Esophagus muscularis mucosa (tissue), 4 donors: ENCODE measurements around the gene NUP88. TPM values are rescaled to one million over a fixed set of nuclear protein-coding genes. Genes with fewer than 3 reads are reported as not detected.

Source experiments
- DNase-seq: peaks from one replicate; pipeline ENCODE4 v3.0.0-alpha.2; 2017; ENCODE audit errors: extremely low spot score
- H3K27ac ChIP-seq, 4 donors: fragments of 200-600 bp; sonication (generic); replicated peaks in 1 of 4; 1 replicate in 3 of 4; 2 replicates in 1 of 4; pipeline ENCODE4 v1.5.1; 2016 to 2019; ENCODE audit warnings: mild to moderate bottlenecking in 1 of 4
- H3K27me3 ChIP-seq, 4 donors: fragments of 200-600 bp; sonication (generic); one replicate each; pipeline versions ENCODE4 v1.5.1 to v1.6.0; 2016 to 2019
- H3K36me3 ChIP-seq, 4 donors: fragments of 200-600 bp; sonication (generic); one replicate each; pipeline ENCODE4 v1.5.1; 2016 to 2019
- H3K4me1 ChIP-seq, 4 donors: fragments of 200-600 bp; sonication (generic); one replicate each; pipeline ENCODE4 v1.5.1; 2016 to 2019
- H3K4me3 ChIP-seq, 4 donors: fragments of 200-600 bp; sonication (generic); 1 replicate in 2 of 4; 2 replicates in 2 of 4; pipeline ENCODE4 v1.5.1; 2016 to 2019; ENCODE audit warnings: mild to moderate bottlenecking in 4 of 4, moderate library complexity in 1 of 4
- H3K9me3 ChIP-seq, 4 donors: fragments of 200-600 bp; sonication (generic); 1 replicate in 3 of 4; 2 replicates in 1 of 4; pipeline ENCODE4 v1.5.1; 2016 to 2019
- EP300 ChIP-seq: sonication (generic); formaldehyde crosslinking; IDR thresholded peaks from one replicate; pipeline ENCODE4 v1.6.1; 2017; ENCODE audit warnings: antibody characterized with exemption
- POLR2A ChIP-seq: fragments of 450-650 bp; IDR thresholded peaks from one replicate; pipeline ENCODE4 v1.6.1; 2017; ENCODE audit warnings: antibody characterized with exemption, moderate library complexity, mild to moderate bottlenecking, low read depth
- POLR2AphosphoS5 ChIP-seq, 2 donors: sonication (generic); formaldehyde crosslinking; IDR thresholded peaks; one replicate each; pipeline ENCODE4 v1.6.1; 2017; ENCODE audit warnings: antibody characterized with exemption in 2 of 2
- WGBS: methylation state at CpG from one replicate; pipeline ENCODE4 v1.1.5; 2018; 5-methylcytosine and 5-hydroxymethylcytosine counted together
- intact Hi-C: fragments of 100-400 bp; cut with DNase I; formaldehyde crosslinking; loops from one replicate; pipeline ENCODE4 v1.15.1; 2023
- total RNA-seq, 4 donors: library from RNA; depleted of rRNA; stranded (reverse); fragments of >200 nt; gene quantifications; one replicate each; pipeline versions ENCODE4 v1.1.0 to v1.2.1, GENCODE V29; 2016
- TF ChIP-seq, protein P1 (sequence below), 3 experiments: fragments of 200-600 bp in 2 of 3; fragments of 450-650 bp in 1 of 3; sonication (generic) in 2 of 3; IDR thresholded peaks; one replicate each; pipeline ENCODE4 v1.5.1; 2017 to 2019; ENCODE audit warnings: antibody characterized with exemption in 3 of 3, mild to moderate bottlenecking in 2 of 3, moderate library complexity in 1 of 3

The NUP88 gene
- total RNA-seq, 4 donors from 2014 or later: 50.7 to 67.6 (median 61.2) TPM

GRCh38 chr17:5379351-5380107 is 39.9 kb downstream of the NUP88 start:
- TF ChIP-seq POLR2A: no peak
- H3K4me1 ChIP-seq: no peaks in the 10 kb centered on the region
- intact Hi-C loops: no loop called here
- H3K27me3 ChIP-seq: no peaks in the 10 kb centered on the region
- H3K36me3 ChIP-seq: peaks cover 90 to 100% (median 97%) of the 10 kb centered on the region in 4 donors
- WGBS: 89% methylated on average over 11 of the region's 11 CpGs
- DNase-seq: no peak
- H3K4me3 ChIP-seq: no peak overlapping the region
- no peak overlapping the region for H3K27ac ChIP-seq
- no peaks in the 10 kb centered on the region for H3K9me3 ChIP-seq

DNA sequence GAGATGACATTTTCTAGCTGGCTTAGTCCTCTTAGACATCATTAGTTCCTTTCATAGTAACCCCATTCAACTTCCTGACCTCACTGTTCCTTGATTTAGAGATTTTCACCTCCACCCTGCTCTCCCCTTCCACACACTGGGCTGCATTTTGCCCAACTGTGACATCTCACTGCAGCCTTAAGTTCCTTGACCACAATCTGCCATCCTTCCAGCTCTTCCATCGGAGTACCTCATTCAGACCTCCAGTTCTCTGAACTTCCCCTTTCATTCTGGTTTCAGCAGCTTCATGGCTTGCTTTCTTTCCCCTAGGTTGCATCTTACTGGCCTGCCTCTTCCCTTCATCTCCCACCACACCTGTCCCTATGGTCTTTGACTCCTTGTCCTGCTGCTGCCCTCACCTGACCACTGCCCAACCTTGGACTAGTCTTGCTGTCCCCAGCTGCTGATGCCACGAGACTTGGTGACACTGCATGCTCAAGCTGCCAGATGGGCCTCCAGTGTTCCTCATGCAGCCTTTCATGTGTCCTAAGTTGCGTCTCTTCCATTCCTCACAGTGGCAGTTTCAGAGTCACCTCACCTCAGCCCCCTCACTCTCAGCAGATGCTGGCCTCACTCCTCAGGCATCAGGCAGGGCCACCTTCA is 40.8 kb downstream of the NUP88 start:
- Histone ChIP-seq H3K4me3 (no peak overlapping the region), H3K27me3 (no peaks in the 10 kb centered on the region), H3K27ac (no peak overlapping the region), H3K4me1 (no peaks in the 10 kb centered on the region), H3K36me3 (peaks cover 90 to 100% (median 97%) of the 10 kb centered on the region in 4 donors), H3K9me3 (no peaks in the 10 kb centered on the region)
- 91% methylated on average over 3 of the region's 3 CpGs for WGBS
- intact Hi-C loops: no loop called here
- no peak for DNase-seq
- TF ChIP-seq, protein P1, sequence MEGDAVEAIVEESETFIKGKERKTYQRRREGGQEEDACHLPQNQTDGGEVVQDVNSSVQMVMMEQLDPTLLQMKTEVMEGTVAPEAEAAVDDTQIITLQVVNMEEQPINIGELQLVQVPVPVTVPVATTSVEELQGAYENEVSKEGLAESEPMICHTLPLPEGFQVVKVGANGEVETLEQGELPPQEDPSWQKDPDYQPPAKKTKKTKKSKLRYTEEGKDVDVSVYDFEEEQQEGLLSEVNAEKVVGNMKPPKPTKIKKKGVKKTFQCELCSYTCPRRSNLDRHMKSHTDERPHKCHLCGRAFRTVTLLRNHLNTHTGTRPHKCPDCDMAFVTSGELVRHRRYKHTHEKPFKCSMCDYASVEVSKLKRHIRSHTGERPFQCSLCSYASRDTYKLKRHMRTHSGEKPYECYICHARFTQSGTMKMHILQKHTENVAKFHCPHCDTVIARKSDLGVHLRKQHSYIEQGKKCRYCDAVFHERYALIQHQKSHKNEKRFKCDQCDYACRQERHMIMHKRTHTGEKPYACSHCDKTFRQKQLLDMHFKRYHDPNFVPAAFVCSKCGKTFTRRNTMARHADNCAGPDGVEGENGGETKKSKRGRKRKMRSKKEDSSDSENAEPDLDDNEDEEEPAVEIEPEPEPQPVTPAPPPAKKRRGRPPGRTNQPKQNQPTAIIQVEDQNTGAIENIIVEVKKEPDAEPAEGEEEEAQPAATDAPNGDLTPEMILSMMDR (IDR thresholded peaks at IDR 0.05): no peak
- TF ChIP-seq POLR2AphosphoS5 (IDR thresholded peaks at IDR 0.05): no peak
- no peak for TF ChIP-seq EP300
- TF ChIP-seq POLR2A: no peak

GRCh38 chr17:5373112-5373511 is 46.4 kb downstream of the NUP88 start:
- Histone ChIP-seq H3K27ac (no peak overlapping the region), H3K4me1 (no peaks in the 10 kb centered on the region), H3K36me3 (peaks cover 62 to 100% (median 90%) of the 10 kb centered on the region in 4 donors), H3K27me3 (no peaks in the 10 kb centered on the region), H3K4me3 (no peak overlapping the region), H3K9me3 (no peaks in the 10 kb centered on the region)
- WGBS: 74% methylated on average over 6 of the region's 6 CpGs
- TF ChIP-seq POLR2A (no peak), EP300 (no peak), POLR2AphosphoS5 (IDR thresholded peaks at IDR 0.05) (no peak)
- TF ChIP-seq, protein P1 (IDR thresholded peaks at IDR 0.05): no peak
- DNase-seq: no peak
- intact Hi-C loops: no loop called here

DNA sequence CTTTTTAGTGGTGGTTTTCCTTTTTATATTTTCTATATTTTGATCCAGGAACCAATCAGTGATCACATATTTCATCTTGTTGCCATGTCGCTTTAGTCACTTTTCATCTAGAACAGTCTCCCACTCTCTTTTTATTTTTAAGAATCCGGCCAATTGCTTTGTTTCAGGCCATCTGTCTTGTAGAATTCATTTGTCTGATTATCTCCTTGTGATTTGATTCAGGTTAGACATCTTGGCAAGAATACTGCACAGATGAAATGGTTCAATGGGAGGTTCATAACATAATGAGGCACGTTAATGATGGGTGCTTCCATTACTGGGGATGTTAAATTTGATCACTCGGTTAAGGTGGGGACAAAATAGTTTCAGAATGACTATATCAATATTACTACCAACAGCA is 49.1 kb downstream of the NUP88 start:
- Histone ChIP-seq H3K9me3 (no peaks in the 10 kb centered on the region), H3K27me3 (no peaks in the 10 kb centered on the region), H3K27ac (no peak overlapping the region), H3K36me3 (peaks cover 51 to 97% (median 88%) of the 10 kb centered on the region in 4 donors), H3K4me3 (no peak overlapping the region), H3K4me1 (no peaks in the 10 kb centered on the region)
- DNase-seq: no peak
- intact Hi-C loops: no loop called here
- WGBS: 94% methylated on average over 4 of the region's 4 CpGs
- TF ChIP-seq, protein P1 (IDR thresholded peaks at IDR 0.05): no peak
- no peak for TF ChIP-seq EP300

- H3K4me3 ChIP-seq: no peak overlapping the region
Observed at GRCh38 chr17:5365831-5366230, 53.6 kb downstream of the NUP88 start.

More at GRCh38 chr17:5365831-5366230, 53.6 kb downstream of the NUP88 start:
- Histone ChIP-seq H3K4me1 (no peaks in the 10 kb centered on the region), H3K9me3 (no peaks in the 10 kb centered on the region), H3K27ac (no peak overlapping the region), H3K27me3 (no peaks in the 10 kb centered on the region), H3K36me3 (peaks cover 42 to 84% (median 76%) of the 10 kb centered on the region in 4 donors)
- DNase-seq: no peak
- intact Hi-C loops: no loop called here
- TF ChIP-seq POLR2A (no peak), POLR2AphosphoS5 (IDR thresholded peaks at IDR 0.05) (no peak), EP300 (no peak)
- TF ChIP-seq, protein P1 (IDR thresholded peaks at IDR 0.05): no peak
- 76% methylated on average over 6 of the region's 6 CpGs for WGBS
